ENCODE data around the gene OTOG. TPM values are rescaled to one million over a fixed set of nuclear protein-coding genes. Genes with fewer than 3 reads are reported as not detected.

Gene OTOG
- total RNA-seq, 3 donors from 2014 or later (not counting 1 experiment from before 2014, with no cell fraction given): not detected

GRCh38 chr11:17633279-17633986, 86.4 kb downstream of the OTOG start:
- ATAC-seq (no peak), DNase-seq (no peak)
- H3K4me3 ChIP-seq (ENCODE audit: low read length): no peak overlapping the region
- no peaks in the 10 kb centered on the region for H3K27me3 ChIP-seq (ENCODE audit: control insufficient read depth, insufficient read depth, low read length)
- Mint-ChIP-seq H3K27me3 (ENCODE audit: low read depth in 2 of 2) (peaks cover 8 to 10% of the 10 kb centered on the region in 2 donors), H3K9me3 (no peaks in the 10 kb centered on the region), H3K36me3 (no peaks in the 10 kb centered on the region), H3K27ac (no peak overlapping the region), H3K4me3 (no peak overlapping the region), H3K4me1 (no peaks in the 10 kb centered on the region)
- H3K9me3 ChIP-seq (ENCODE audit: control insufficient read depth, insufficient read depth, low read length): no peaks in the 10 kb centered on the region
- TF ChIP-seq CTCF (IDR thresholded peaks at IDR 0.05): no peak
- H3K27ac ChIP-seq (ENCODE audit: low read length): no peak overlapping the region
- 90% methylated on average over 11 of the region's 11 CpGs for WGBS (ENCODE audit: insufficient coverage)
- intact Hi-C loops (cut with micrococcal nuclease): no loop called here
- H3K36me3 ChIP-seq (ENCODE audit: control insufficient read depth, insufficient read depth, low read length): no peaks in the 10 kb centered on the region
- no peaks in the 10 kb centered on the region for H3K4me1 ChIP-seq (ENCODE audit: control insufficient read depth, insufficient read depth, low read length)

- no peak overlapping the region for H3K4me3 ChIP-seq (ENCODE audit: low read length)
- intact Hi-C loops (cut with micrococcal nuclease): no loop called here
- Mint-ChIP-seq H3K27ac (no peak overlapping the region), H3K4me1 (no peaks in the 10 kb centered on the region), H3K27me3 (ENCODE audit: low read depth in 2 of 2) (peaks cover under 1 to 5% of the 10 kb centered on the region in 2 donors), H3K9me3 (no peaks in the 10 kb centered on the region), H3K4me3 (no peak overlapping the region), H3K36me3 (no peaks in the 10 kb centered on the region)
- no peak for DNase-seq
- H3K4me1 ChIP-seq (ENCODE audit: control insufficient read depth, insufficient read depth, low read length): no peaks in the 10 kb centered on the region
- WGBS (ENCODE audit: insufficient coverage): 81% methylated on average over 14 of the region's 14 CpGs
- TF ChIP-seq CTCF (IDR thresholded peaks at IDR 0.05): no peak
- H3K27me3 ChIP-seq (ENCODE audit: control insufficient read depth, insufficient read depth, low read length): no peaks in the 10 kb centered on the region
- no peaks in the 10 kb centered on the region for H3K9me3 ChIP-seq (ENCODE audit: control insufficient read depth, insufficient read depth, low read length)
- no peak for ATAC-seq
- no peaks in the 10 kb centered on the region for H3K36me3 ChIP-seq (ENCODE audit: control insufficient read depth, insufficient read depth, low read length)
- no peak overlapping the region for H3K27ac ChIP-seq (ENCODE audit: low read length)
These were observed 87.1 kb downstream of the OTOG start for GRCh38 chr11:17633987-17634775.

DNA sequence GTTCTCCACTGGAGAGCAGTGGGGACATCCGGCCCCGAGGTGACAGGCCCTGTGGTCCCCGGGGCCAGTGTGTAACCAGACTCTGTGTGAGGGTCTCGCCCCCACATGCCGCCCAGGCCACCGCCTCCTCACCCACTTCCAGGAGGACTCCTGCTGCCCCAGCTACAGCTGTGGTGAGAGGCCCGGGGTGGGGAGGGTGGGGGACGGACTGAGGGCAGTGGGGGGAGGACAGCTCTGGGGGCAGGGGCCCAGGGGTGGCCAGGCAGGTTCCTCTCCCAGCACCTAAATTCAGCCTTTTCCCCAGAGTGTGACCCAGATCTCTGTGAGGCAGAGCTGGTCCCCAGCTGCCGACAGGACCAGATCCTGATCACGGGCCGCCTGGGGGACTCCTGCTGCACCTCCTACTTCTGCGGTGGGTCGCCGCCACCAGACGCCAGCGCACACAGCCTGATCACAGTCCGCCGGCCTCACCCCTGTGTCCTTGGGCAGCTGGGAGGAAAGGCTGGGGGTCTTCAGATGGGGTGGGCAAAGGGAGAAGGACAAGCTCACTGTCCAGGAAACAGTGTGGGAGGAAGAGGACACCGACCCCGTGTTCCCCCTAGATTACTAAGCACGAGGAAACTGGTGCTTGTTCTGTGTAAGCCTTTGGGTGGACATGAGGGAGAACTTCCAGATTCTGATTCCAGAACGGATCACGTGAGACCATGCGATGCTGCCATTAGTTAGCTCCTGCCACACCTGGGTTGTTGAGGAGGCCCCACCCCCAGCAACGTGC, 87.9 kb downstream of the OTOG start:
- H3K4me1 ChIP-seq (ENCODE audit: control insufficient read depth, insufficient read depth, low read length): no peaks in the 10 kb centered on the region
- no peak for TF ChIP-seq CTCF (IDR thresholded peaks at IDR 0.05)
- Mint-ChIP-seq H3K9me3 (no peaks in the 10 kb centered on the region), H3K4me1 (peaks cover 0 to 6% of the 10 kb centered on the region in 2 donors), H3K27ac (no peak overlapping the region), H3K36me3 (no peaks in the 10 kb centered on the region), H3K4me3 (no peak overlapping the region), H3K27me3 (ENCODE audit: low read depth in 2 of 2) (peaks cover 0 to 7% of the 10 kb centered on the region in 2 donors)
- H3K27me3 ChIP-seq (ENCODE audit: control insufficient read depth, insufficient read depth, low read length): no peaks in the 10 kb centered on the region
- H3K27ac ChIP-seq (ENCODE audit: low read length): no peak overlapping the region
- no peak overlapping the region for H3K4me3 ChIP-seq (ENCODE audit: low read length)
- H3K9me3 ChIP-seq (ENCODE audit: control insufficient read depth, insufficient read depth, low read length): no peaks in the 10 kb centered on the region
- intact Hi-C loops (cut with micrococcal nuclease): no loop called here
- 85% methylated on average over 19 of the region's 25 CpGs for WGBS (ENCODE audit: insufficient coverage)
- H3K36me3 ChIP-seq (ENCODE audit: control insufficient read depth, insufficient read depth, low read length): no peaks in the 10 kb centered on the region
- ATAC-seq: no peak
- no peak for DNase-seq

Data from natural killer cell (primary cell).